Upper lobe of left lung (tissue), 4 donors: Measurements from ENCODE around the gene DNAJC17.

ENCODE experiments used
- CTCF ChIP-seq, 6 experiments: fragments of 450-650 bp in 4 of 6; fragments of 200-600 bp in 2 of 6; sonication (generic) in 2 of 6; IDR thresholded peaks; one replicate each; pipeline ENCODE4 v1.5.1; 2016 to 2019; ENCODE audit warnings: antibody characterized with exemption in 6 of 6
- EP300 ChIP-seq, 4 donors: sonication (generic); formaldehyde crosslinking; IDR thresholded peaks; one replicate each; pipeline ENCODE4 v1.5.1; 2017; ENCODE audit warnings: antibody characterized with exemption in 4 of 4, control low read depth in 2 of 4
- POLR2A ChIP-seq, 4 donors: fragments of 450-650 bp; IDR thresholded peaks; one replicate each; pipeline ENCODE4 v1.5.1; 2016 to 2017; ENCODE audit warnings: antibody characterized with exemption in 4 of 4, mild to moderate bottlenecking in 2 of 4
- POLR2AphosphoS5 ChIP-seq, 2 donors: sonication (generic); formaldehyde crosslinking; IDR thresholded peaks; one replicate each; pipeline ENCODE4 v1.5.1; 2017; ENCODE audit warnings: antibody characterized with exemption in 2 of 2

- TF ChIP-seq CTCF (IDR thresholded peaks at IDR 0.05) (no peak), POLR2A (IDR thresholded peaks at IDR 0.05) (no peak), POLR2AphosphoS5 (IDR thresholded peaks at IDR 0.05) (no peak), EP300 (IDR thresholded peaks at IDR 0.05) (no peak)
These were observed 67.4 kb downstream of the DNAJC17 start for GRCh38 chr15:40739854-40740253.
